Measurements from ENCODE around the gene DHRS13.

DNA sequence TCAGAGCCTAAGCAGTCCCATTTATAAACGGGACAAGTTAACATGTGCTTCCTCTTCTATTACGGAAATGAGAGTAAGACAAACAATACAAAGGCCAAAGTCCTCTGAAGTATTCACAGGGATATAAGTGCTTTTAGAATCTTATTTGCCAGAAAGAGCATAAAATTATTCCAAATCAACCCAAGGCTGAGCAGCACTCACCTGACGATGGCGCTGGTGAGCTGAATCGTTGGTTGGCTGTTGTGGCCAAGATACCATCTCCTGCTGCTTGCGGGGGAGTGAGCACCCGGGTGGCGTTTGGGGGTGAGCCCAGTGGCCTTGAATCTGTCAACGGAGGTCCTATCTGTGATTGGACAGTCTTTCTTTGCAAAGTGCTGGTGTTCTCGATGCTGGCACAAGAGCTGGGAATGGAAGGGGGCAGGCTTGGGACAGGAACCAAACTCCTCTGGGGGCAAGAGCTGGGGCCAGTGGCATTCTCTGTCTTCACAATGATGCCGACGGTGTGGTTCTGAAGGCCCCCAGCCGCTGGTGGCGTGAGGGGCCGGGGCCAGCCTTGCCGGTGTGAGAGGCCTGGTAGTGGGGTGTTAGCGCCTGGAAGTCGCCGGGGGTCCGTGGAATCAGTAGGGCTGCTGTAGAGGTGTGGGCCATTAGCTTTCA is 9.5 kb upstream of the DHRS13 start:
- TF ChIP-seq YY1 (IDR thresholded peaks at IDR 0.05; ENCODE audit: insufficient read depth, insufficient read length) (no peak), ZNF274 (IDR thresholded peaks at IDR 0.05; ENCODE audit: low read depth, low read length) (no peak), SUZ12 (IDR thresholded peaks at IDR 0.05; ENCODE audit: extremely low read depth, insufficient read depth, insufficient read length) (no peak)

Data from NT2/D1 (cell line).